NT2/D1 (cell line): ENCODE data around the gene LNPK.

Experiments
- SUZ12 ChIP-seq: IDR thresholded peaks from 2 replicates; pipeline ENCODE4 v1.6.1; 2011; ENCODE audit not compliant: insufficient read length, insufficient read depth; ENCODE audit errors: extremely low read depth
- YY1 ChIP-seq: IDR thresholded peaks from 2 replicates; pipeline ENCODE4 v1.6.1; 2011; ENCODE audit not compliant: insufficient read length, insufficient read depth
- ZNF274 ChIP-seq: IDR thresholded peaks from 2 replicates; pipeline ENCODE4 v1.6.1; 2011; ENCODE audit warnings: mild to moderate bottlenecking, low read depth, low read length

DNA sequence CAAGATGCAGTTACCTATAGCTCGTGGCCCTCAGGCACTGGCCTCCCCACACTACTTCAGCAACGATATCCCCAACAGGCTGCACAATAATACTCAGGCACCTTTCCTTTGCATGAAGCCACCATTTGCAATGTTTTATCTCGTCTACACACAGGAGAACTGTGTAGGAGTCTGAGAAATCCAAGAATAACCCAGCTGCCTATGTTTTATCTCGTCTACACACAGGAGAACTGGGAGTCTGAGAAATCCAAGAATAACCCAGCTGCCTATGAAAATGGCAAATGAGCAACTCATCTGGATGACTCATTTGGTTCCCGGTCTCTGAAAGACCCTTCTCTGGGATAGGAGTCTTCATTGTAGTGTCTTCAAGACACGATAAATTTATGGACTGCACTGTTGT is 18.3 kb upstream of the LNPK start:
- TF ChIP-seq ZNF274 (no peak), YY1 (no peak), SUZ12 (no peak)
